Type B pancreatic cell (in vitro differentiated cells): Measurements from ENCODE around the gene DDIAS. TPM values are rescaled to one million over a fixed set of nuclear protein-coding genes. Genes with fewer than 3 reads are reported as not detected.

ENCODE experiments used
- DNase-seq: peaks from one replicate; pipeline ENCODE4 v3.0.0; 2021; ENCODE audit warnings: mixed read lengths; ENCODE audit not compliant: unreplicated experiment; ENCODE audit errors: extremely low spot score
- H3K27ac Mint-ChIP-seq: 2 replicates; pipeline ENCODE4 v1.8.0; 2021; ENCODE audit warnings: mild to moderate bottlenecking, mixed read lengths
- H3K27me3 Mint-ChIP-seq: 2 replicates; pipeline ENCODE4 v1.8.0; 2021; ENCODE audit warnings: mixed read lengths
- H3K36me3 Mint-ChIP-seq: 2 replicates; pipeline ENCODE4 v1.8.0; 2021; ENCODE audit warnings: mixed read lengths
- H3K4me1 Mint-ChIP-seq: one replicate; pipeline ENCODE4 v1.8.0; 2021; ENCODE audit warnings: mixed read lengths; ENCODE audit not compliant: unreplicated experiment
- H3K4me3 Mint-ChIP-seq: 2 replicates; pipeline ENCODE4 v1.8.0; 2021; ENCODE audit warnings: mild to moderate bottlenecking, mixed read lengths
- H3K9me3 Mint-ChIP-seq: 2 replicates; pipeline ENCODE4 v1.8.0; 2021; ENCODE audit warnings: mixed read lengths
- total RNA-seq: library from RNA; stranded (reverse); gene quantifications from 2 replicates; pipeline ENCODE4 v1.2.1, GENCODE V29; 2021; ENCODE audit warnings: low replicate concordance
- TF ChIP-seq, protein P1 (sequence below): fragments of 200-600 bp; sonication (generic); conservative IDR thresholded peaks from 2 replicates; pipeline ENCODE4 v1.5.0; 2021; ENCODE audit warnings: antibody characterized with exemption, mild to moderate bottlenecking

DDIAS gene
- total RNA-seq, 1 donor from 2014 or later, result 7.6 TPM

DNA sequence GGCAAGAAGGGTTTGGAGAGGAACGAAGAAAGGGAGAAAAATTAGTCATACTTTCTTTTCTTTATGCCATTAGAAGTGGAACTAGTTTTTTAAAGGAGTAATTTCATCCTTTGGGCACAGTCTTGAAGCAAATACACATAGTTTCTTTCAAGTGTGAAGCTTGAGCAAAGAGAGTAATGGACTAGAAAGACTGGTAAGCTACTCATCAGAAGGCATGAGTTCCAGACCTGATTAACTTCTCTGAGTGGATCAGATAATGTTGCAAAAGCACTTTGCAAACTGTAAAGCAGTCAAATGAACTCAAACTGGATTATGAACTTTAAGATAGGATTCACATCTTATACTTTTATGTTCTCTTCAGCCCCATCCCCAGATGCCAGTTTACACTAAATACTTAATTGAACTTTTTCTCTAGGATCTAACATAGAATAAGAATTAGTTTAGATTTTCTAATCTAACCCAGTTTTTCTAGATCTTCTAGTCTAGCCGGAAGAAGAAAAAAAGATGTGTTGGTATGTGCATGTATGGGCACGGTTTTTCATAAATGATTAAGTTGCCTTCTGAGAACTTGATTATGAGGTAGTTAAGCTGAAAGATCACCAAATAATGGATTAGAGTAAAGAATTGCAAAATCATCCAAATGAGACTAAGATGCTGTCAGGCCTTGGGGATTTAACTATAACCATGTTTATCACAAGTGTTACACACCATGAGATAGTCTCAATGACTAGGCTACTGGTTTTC lies 2.5 kb downstream of the DDIAS start:
- TF ChIP-seq, protein P1, sequence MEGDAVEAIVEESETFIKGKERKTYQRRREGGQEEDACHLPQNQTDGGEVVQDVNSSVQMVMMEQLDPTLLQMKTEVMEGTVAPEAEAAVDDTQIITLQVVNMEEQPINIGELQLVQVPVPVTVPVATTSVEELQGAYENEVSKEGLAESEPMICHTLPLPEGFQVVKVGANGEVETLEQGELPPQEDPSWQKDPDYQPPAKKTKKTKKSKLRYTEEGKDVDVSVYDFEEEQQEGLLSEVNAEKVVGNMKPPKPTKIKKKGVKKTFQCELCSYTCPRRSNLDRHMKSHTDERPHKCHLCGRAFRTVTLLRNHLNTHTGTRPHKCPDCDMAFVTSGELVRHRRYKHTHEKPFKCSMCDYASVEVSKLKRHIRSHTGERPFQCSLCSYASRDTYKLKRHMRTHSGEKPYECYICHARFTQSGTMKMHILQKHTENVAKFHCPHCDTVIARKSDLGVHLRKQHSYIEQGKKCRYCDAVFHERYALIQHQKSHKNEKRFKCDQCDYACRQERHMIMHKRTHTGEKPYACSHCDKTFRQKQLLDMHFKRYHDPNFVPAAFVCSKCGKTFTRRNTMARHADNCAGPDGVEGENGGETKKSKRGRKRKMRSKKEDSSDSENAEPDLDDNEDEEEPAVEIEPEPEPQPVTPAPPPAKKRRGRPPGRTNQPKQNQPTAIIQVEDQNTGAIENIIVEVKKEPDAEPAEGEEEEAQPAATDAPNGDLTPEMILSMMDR, result no peak
- no peaks in the 10 kb centered on the region for H3K36me3 Mint-ChIP-seq
- no peaks in the 10 kb centered on the region for H3K27me3 Mint-ChIP-seq
- no peaks in the 10 kb centered on the region for H3K9me3 Mint-ChIP-seq
- H3K4me3 Mint-ChIP-seq, result no peak overlapping the region
- H3K27ac Mint-ChIP-seq, result peak overlapping the region; percentile 52
- peaks cover 23% of the 10 kb centered on the region for H3K4me1 Mint-ChIP-seq
- no peak for DNase-seq

DNA sequence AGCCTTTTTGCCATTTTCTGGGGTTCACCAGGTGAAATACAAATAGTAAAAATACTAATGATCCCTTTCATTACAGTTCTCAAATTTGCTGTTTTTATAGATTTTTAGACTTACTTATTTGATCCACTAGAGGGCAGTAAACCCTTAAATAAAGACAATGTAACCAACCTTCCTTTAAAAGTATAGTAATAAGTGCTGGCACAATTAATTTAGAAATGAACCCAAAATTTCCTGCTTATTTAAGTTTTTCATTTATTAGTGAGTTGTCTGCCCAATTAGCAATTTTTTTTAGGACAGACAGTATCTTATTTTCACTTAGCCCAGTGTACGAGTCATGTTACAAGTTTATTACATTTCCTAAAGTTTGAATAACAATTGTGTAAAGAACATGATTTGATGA lies 4.7 kb downstream of the DDIAS start:
- peaks cover 18% of the 10 kb centered on the region for H3K4me1 Mint-ChIP-seq

GRCh38 chr11:82906931-82907330 lies 5.4 kb downstream of the DDIAS start:
- H3K9me3 Mint-ChIP-seq, result no peaks in the 10 kb centered on the region
- no peak overlapping the region for H3K4me3 Mint-ChIP-seq
- no peak overlapping the region for H3K27ac Mint-ChIP-seq
- DNase-seq, result no peak
- peaks cover 7% of the 10 kb centered on the region for H3K36me3 Mint-ChIP-seq
- peaks cover 17% of the 10 kb centered on the region for H3K4me1 Mint-ChIP-seq
- TF ChIP-seq, protein P1, result no peak
- H3K27me3 Mint-ChIP-seq, result no peaks in the 10 kb centered on the region

More for the DNA sequence above, 4.7 kb downstream of the DDIAS start:
- TF ChIP-seq, protein P1, result peak; percentile 88
- no peak overlapping the region for H3K27ac Mint-ChIP-seq
- no peaks in the 10 kb centered on the region for H3K9me3 Mint-ChIP-seq
- peaks cover under 1% of the 10 kb centered on the region for H3K36me3 Mint-ChIP-seq
- no peak overlapping the region for H3K4me3 Mint-ChIP-seq
- no peaks in the 10 kb centered on the region for H3K27me3 Mint-ChIP-seq
- no peak for DNase-seq

DNA sequence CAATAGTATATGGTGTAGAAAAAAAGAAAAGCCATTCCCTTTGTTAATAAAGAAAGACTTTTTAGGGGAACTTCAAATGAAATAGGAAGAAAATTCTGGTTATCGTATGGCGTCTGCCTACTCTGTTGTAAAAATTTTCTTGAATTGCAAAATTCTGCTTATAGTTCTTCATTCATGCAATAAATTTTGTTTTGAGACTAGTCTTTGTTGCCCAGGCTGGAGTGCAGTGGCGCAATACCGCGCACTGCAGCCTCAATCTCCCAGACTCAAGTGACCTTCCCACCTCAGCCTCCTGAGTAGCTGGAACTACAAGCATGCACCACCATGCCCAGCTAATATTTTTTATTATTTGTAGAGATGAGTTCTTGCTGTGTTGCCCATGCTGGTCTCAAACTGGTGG lies 5.8 kb downstream of the DDIAS start:
- Mint-ChIP-seq H3K9me3 (no peaks in the 10 kb centered on the region), H3K4me3 (no peak overlapping the region), H3K27me3 (no peaks in the 10 kb centered on the region), H3K4me1 (peaks cover 12% of the 10 kb centered on the region), H3K27ac (no peak overlapping the region), H3K36me3 (peaks cover 7% of the 10 kb centered on the region)
- DNase-seq, result no peak
- TF ChIP-seq, protein P1, result no peak

DNA sequence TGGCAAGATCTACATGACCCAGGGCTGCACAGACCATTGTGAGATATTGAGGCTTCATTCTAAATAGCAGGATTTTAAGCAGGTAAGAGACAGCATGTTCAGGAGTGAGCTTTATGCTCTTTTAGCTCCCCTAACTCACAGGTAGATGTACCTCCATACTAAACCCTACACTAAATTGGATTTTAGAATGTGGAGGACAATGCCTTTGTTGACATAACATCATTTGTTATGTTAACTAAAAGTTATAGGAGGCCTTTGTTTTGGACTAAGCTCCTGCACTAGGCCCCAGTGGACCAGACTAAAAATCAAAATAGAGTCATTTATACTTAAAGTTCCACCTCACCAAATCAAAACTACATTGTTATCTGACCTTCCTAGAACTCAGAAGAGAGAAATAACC lies 6.8 kb downstream of the DDIAS start:
- Mint-ChIP-seq H3K9me3 (no peaks in the 10 kb centered on the region), H3K27ac (no peak overlapping the region), H3K4me1 (peaks cover 5% of the 10 kb centered on the region), H3K36me3 (peaks cover 11% of the 10 kb centered on the region), H3K4me3 (no peak overlapping the region), H3K27me3 (no peaks in the 10 kb centered on the region)
- DNase-seq, result no peak
- TF ChIP-seq, protein P1, result no peak
